Sigmoid colon (tissue), 7 donors: Measurements from ENCODE around the gene TPST2. TPM values are rescaled to one million over a fixed set of nuclear protein-coding genes. Genes with fewer than 3 reads are reported as not detected.

ENCODE experiments used
- DNase-seq: peaks from one replicate; pipeline ENCODE4 v3.0.0-alpha.2; 2019
- H3K27ac ChIP-seq, 4 donors: fragments of 200-600 bp; sonication (generic); one replicate each; pipeline ENCODE4 v1.5.1; 2016 to 2019; ENCODE audit warnings: mild to moderate bottlenecking in 1 of 4
- H3K27me3 ChIP-seq, 3 donors: fragments of 200-600 bp; sonication (generic); one replicate each; pipeline ENCODE4 v1.5.1; 2019; ENCODE audit warnings: mild to moderate bottlenecking in 1 of 3
- H3K36me3 ChIP-seq, 4 donors: fragments of 200-600 bp; sonication (generic); one replicate each; pipeline ENCODE4 v1.5.1; 2016 to 2019
- H3K4me1 ChIP-seq, 4 donors: fragments of 200-600 bp; sonication (generic); one replicate each; pipeline ENCODE4 v1.5.1; 2017 to 2019
- H3K4me3 ChIP-seq, 4 donors: fragments of 200-600 bp; sonication (generic); one replicate each; pipeline ENCODE4 v1.5.1; 2017 to 2019; ENCODE audit warnings: mild to moderate bottlenecking in 2 of 4, moderate library complexity in 1 of 4
- H3K9me3 ChIP-seq, 4 donors: fragments of 200-600 bp in 3 of 4; sonication (generic) in 3 of 4; one replicate each; pipeline versions ENCODE4 v1.5.1 to v1.6.1; 2013 to 2019
- CTCF ChIP-seq, 4 experiments: fragments of 450-650 bp in 3 of 4; fragments of 200-600 bp in 1 of 4; IDR thresholded peaks; one replicate each; pipeline ENCODE4 v1.5.1; 2016 to 2019; ENCODE audit warnings: antibody characterized with exemption in 4 of 4, mild to moderate bottlenecking in 3 of 4, moderate library complexity in 2 of 4
- EP300 ChIP-seq, 4 donors: sonication (generic); formaldehyde crosslinking; IDR thresholded peaks; one replicate each; pipeline ENCODE4 v1.6.1; 2017; ENCODE audit warnings: antibody characterized with exemption in 4 of 4
- POLR2A ChIP-seq, 2 donors: fragments of 450-650 bp; IDR thresholded peaks; one replicate each; pipeline ENCODE4 v1.6.1; 2016; ENCODE audit warnings: antibody characterized with exemption in 2 of 2, mild to moderate bottlenecking in 2 of 2, moderate library complexity in 2 of 2
- POLR2AphosphoS5 ChIP-seq, 4 donors: sonication (generic); formaldehyde crosslinking; IDR thresholded peaks; one replicate each; pipeline ENCODE4 v1.6.1; 2017; ENCODE audit warnings: antibody characterized with exemption in 4 of 4
- WGBS, 2 donors: extraction: QIAGEN DNeasy Blood & Tissue Kit; methylation state at CpG; one replicate each; pipeline ENCODE4 v1.1.7; 2013; 5-methylcytosine and 5-hydroxymethylcytosine counted together
- intact Hi-C: fragments of 100-400 bp; cut with DNase I; formaldehyde crosslinking; loops from one replicate; pipeline ENCODE4 v1.15.1; 2023
- polyA plus RNA-seq, 3 donors: library from polyadenylated mRNA; stranded (reverse); fragments of 200-250 nt; gene quantifications; one replicate each; pipeline ENCODE4 v1.2.3, GENCODE V29; 2013
- total RNA-seq, 4 donors: library from RNA; depleted of rRNA; stranded (reverse); fragments of >200 nt; gene quantifications; one replicate each; pipeline ENCODE4 v1.1.0, GENCODE V29; 2016
- donor health status: healthy with polysubstance abuse.
- donor health status: Bipolar disorder and iron deficiency.
- donor health status: healthy.

The TPST2 gene
- total and polyA plus RNA-seq, 7 donors, result 5.1 to 24.3 (median 15.9) TPM

- Histone ChIP-seq H3K4me1 (no peaks in the 10 kb centered on the region), H3K36me3 (peaks cover 0 to 13% (median 2%) of the 10 kb centered on the region in 4 donors), H3K27me3 (no peaks in the 10 kb centered on the region), H3K4me3 (no peak overlapping the region), H3K9me3 (no peaks in the 10 kb centered on the region), H3K27ac (no peak overlapping the region)
- 90 to 96% methylated on average over 12 of the region's 12 CpGs for WGBS, 2 donors
- no peak for DNase-seq
- intact Hi-C loops, result no loop called here
- TF ChIP-seq CTCF (IDR thresholded peaks at IDR 0.05), result no peak
- TF ChIP-seq EP300 (IDR thresholded peaks at IDR 0.05), result no peak
- no peak for TF ChIP-seq POLR2AphosphoS5 (IDR thresholded peaks at IDR 0.05)
- TF ChIP-seq POLR2A (IDR thresholded peaks at IDR 0.05), result no peak
Observed at GRCh38 chr22:26536056-26536761, 53.7 kb downstream of the TPST2 start.

GRCh38 chr22:26535603-26535908 lies 54.4 kb downstream of the TPST2 start:
- WGBS, 2 donors, result 72 to 97% methylated on average over 3 of the region's 3 CpGs
- no peaks in the 10 kb centered on the region for H3K27me3 ChIP-seq
- H3K36me3 ChIP-seq, result peaks cover 0 to 7% (median 2%) of the 10 kb centered on the region in 4 donors
- H3K4me1 ChIP-seq, result no peaks in the 10 kb centered on the region
- TF ChIP-seq EP300 (IDR thresholded peaks at IDR 0.05), result no peak
- no peak for TF ChIP-seq POLR2A (IDR thresholded peaks at IDR 0.05)
- TF ChIP-seq CTCF (IDR thresholded peaks at IDR 0.05), result no peak
- no peak for TF ChIP-seq POLR2AphosphoS5 (IDR thresholded peaks at IDR 0.05)
- H3K27ac ChIP-seq, result no peak overlapping the region
- DNase-seq, result no peak
- H3K9me3 ChIP-seq, result no peaks in the 10 kb centered on the region
- intact Hi-C loops, result no loop called here
- no peak overlapping the region for H3K4me3 ChIP-seq

- H3K36me3 ChIP-seq, result peaks cover 0 to 5% (median under 1%) of the 10 kb centered on the region in 4 donors
- no peak overlapping the region for H3K4me3 ChIP-seq
- H3K4me1 ChIP-seq, result no peaks in the 10 kb centered on the region
- H3K27me3 ChIP-seq, result no peaks in the 10 kb centered on the region
- H3K27ac ChIP-seq, result no peak overlapping the region
- TF ChIP-seq CTCF (IDR thresholded peaks at IDR 0.05) (no peak), EP300 (IDR thresholded peaks at IDR 0.05) (no peak), POLR2A (IDR thresholded peaks at IDR 0.05) (no peak), POLR2AphosphoS5 (IDR thresholded peaks at IDR 0.05) (no peak)
- intact Hi-C loops, result no loop called here
- WGBS, 2 donors, result 42 to 78% methylated on average over 13 of the region's 13 CpGs
- H3K9me3 ChIP-seq, result no peaks in the 10 kb centered on the region
- no peak for DNase-seq
Observed at GRCh38 chr22:26534874-26535602, 54.9 kb downstream of the TPST2 start.

- TF ChIP-seq EP300 (IDR thresholded peaks at IDR 0.05) (no peak), CTCF (IDR thresholded peaks at IDR 0.05) (no peak), POLR2AphosphoS5 (IDR thresholded peaks at IDR 0.05) (no peak), POLR2A (IDR thresholded peaks at IDR 0.05) (no peak)
- no peak for DNase-seq
- Histone ChIP-seq H3K4me3 (no peak overlapping the region), H3K36me3 (peaks cover 0 to 5% (median 0%) of the 10 kb centered on the region in 4 donors), H3K9me3 (no peaks in the 10 kb centered on the region), H3K27me3 (no peaks in the 10 kb centered on the region), H3K27ac (no peak overlapping the region), H3K4me1 (no peaks in the 10 kb centered on the region)
- WGBS, 2 donors, result 80 to 90% methylated on average over 7 of the region's 7 CpGs
- intact Hi-C loops, result no loop called here
Observed at GRCh38 chr22:26534171-26534855, 55.6 kb downstream of the TPST2 start.
